Measurements from ENCODE around the gene CHRD. TPM values are rescaled to one million over a fixed set of nuclear protein-coding genes. Genes with fewer than 3 reads are reported as not detected.

Gene CHRD
- total RNA-seq, 4 donors from 2014 or later, result 0.11 to 10.7 (median 2.8) TPM

- Histone ChIP-seq H3K27ac (no peak overlapping the region), H3K4me1 (no peaks in the 10 kb centered on the region), H3K4me3 (no peak overlapping the region), H3K36me3 (no peaks in the 10 kb centered on the region), H3K27me3 (peaks cover 0 to under 1% (median 0%) of the 10 kb centered on the region in 4 donors), H3K9me3 (no peaks in the 10 kb centered on the region)
- 65% methylated on average over 5 of the region's 5 CpGs; no CpG with 5 or more reads in 1 of the 2 donors for WGBS, 2 donors
- DNase-seq, result no peak
- intact Hi-C loops (cut with DNase I), result no loop called here
- TF ChIP-seq POLR2A (IDR thresholded peaks at IDR 0.05), result no peak
- no peak for TF ChIP-seq CTCF (IDR thresholded peaks at IDR 0.05)
Observed at GRCh38 chr3:184395320-184395660, 15.4 kb downstream of the CHRD start.

GRCh38 chr3:184399410-184399809 is 19.6 kb downstream of the CHRD start:
- Histone ChIP-seq H3K9me3 (no peaks in the 10 kb centered on the region), H3K36me3 (no peaks in the 10 kb centered on the region), H3K27ac (no peak overlapping the region), H3K4me1 (no peaks in the 10 kb centered on the region), H3K27me3 (peaks cover 0 to 25% (median 0%) of the 10 kb centered on the region in 4 donors), H3K4me3 (no peak overlapping the region)
- DNase-seq, result no peak
- WGBS, 2 donors, result 17 to 27% methylated on average over 5 of the region's 9 CpGs
- TF ChIP-seq CTCF (IDR thresholded peaks at IDR 0.05), result no peak
- no peak for TF ChIP-seq POLR2A (IDR thresholded peaks at IDR 0.05)
- intact Hi-C loops (cut with DNase I), result no loop called here

- TF ChIP-seq CTCF (IDR thresholded peaks at IDR 0.05) (no peak), POLR2A (IDR thresholded peaks at IDR 0.05) (no peak)
- DNase-seq, result no peak
- peaks cover 0 to 24% (median 0%) of the 10 kb centered on the region in 4 donors for H3K27me3 ChIP-seq
- H3K4me3 ChIP-seq, result no peak overlapping the region
- no peaks in the 10 kb centered on the region for H3K36me3 ChIP-seq
- no peaks in the 10 kb centered on the region for H3K4me1 ChIP-seq
- intact Hi-C loops (cut with DNase I), result no loop called here
- WGBS, 2 donors, result 77 to 78% methylated on average over 19 of the region's 20 CpGs
- no peak overlapping the region for H3K27ac ChIP-seq
- H3K9me3 ChIP-seq, result no peaks in the 10 kb centered on the region
Observed at GRCh38 chr3:184405075-184406030, 25.5 kb downstream of the CHRD start.

GRCh38 chr3:184409331-184409926 is 29.6 kb downstream of the CHRD start:
- no peaks in the 10 kb centered on the region for H3K36me3 ChIP-seq
- H3K9me3 ChIP-seq, result no peaks in the 10 kb centered on the region
- intact Hi-C loops (cut with DNase I), result no loop called here
- no peaks in the 10 kb centered on the region for H3K27me3 ChIP-seq
- H3K27ac ChIP-seq, result no peak overlapping the region
- no peak for TF ChIP-seq POLR2A (IDR thresholded peaks at IDR 0.05)
- no peak for TF ChIP-seq CTCF (IDR thresholded peaks at IDR 0.05)
- no peak overlapping the region for H3K4me3 ChIP-seq
- H3K4me1 ChIP-seq, result no peaks in the 10 kb centered on the region
- 84 to 100% methylated on average over 1 to 7 of the region's 8 CpGs for WGBS, 2 donors
- no peak for DNase-seq

GRCh38 chr3:184409946-184410500 is 30.2 kb downstream of the CHRD start:
- Histone ChIP-seq H3K4me1 (no peaks in the 10 kb centered on the region), H3K36me3 (no peaks in the 10 kb centered on the region), H3K27ac (no peak overlapping the region), H3K27me3 (no peaks in the 10 kb centered on the region), H3K9me3 (no peaks in the 10 kb centered on the region), H3K4me3 (no peak overlapping the region)
- intact Hi-C loops (cut with DNase I), result loop anchor here (10.0 kb wide), 2 partner anchors 105 to 135 kb away; no protein-coding TSS in a partner anchor
- WGBS, 2 donors, result 72 to 100% methylated on average over 6 to 7 of the region's 12 CpGs
- DNase-seq, result no peak
- TF ChIP-seq CTCF (IDR thresholded peaks at IDR 0.05), result no peak
- TF ChIP-seq POLR2A (IDR thresholded peaks at IDR 0.05), result no peak

Data from esophagus squamous epithelium (tissue), 5 donors.